ENCODE measurements around the gene COMMD9.

Gene COMMD9

DNA sequence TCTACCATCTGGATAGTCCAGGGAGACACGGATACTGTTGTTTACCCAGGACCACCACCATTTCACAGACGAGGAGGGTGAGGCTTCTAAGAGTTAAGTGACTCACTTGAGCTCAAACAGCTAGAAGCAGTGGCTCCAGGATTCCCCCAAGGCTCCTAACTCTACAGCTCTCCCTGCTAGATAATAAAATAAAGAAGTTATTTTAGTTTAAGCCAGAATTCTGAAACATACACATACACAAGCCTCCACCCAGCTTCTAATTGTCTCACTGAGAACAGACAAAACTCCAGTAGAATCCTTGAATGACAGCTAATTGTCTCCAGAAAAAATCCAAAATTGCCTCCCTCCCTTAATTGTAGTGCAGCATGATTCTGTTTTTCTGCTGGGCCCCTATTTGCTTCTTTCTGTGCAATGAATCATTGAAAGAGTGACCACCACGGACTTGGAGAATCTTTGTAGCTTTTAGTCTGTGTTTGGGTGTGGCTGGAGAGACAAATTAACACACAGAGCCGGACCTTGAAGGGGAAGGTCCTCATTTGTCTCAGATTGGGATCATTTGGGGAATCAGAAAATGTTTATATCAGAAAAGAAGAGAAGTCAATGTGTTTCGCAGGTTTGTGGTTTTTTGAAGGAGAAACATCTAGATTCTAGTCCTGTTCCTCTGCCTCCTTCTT, 64.9 kb downstream of the COMMD9 start:
- no peak for DNase-seq (ENCODE audit: low read depth)

- no peak for DNase-seq (ENCODE audit: low read depth)
Measured at GRCh38 chr11:36222831-36223635, 66.2 kb downstream of the COMMD9 start.

Data from stimulated activated CD8-positive, alpha-beta memory T cell treated with anti-CD3 and anti-CD28 coated beads, Interleukin-15, amount 100 ng/mL, for 1 hour (primary cell).